Measurements from ENCODE around the gene NUCB1. TPM values are rescaled to one million over a fixed set of nuclear protein-coding genes. Genes with fewer than 3 reads are reported as not detected.

NUCB1 gene
- total RNA-seq, 1 experiment from 2014 or later, result 153 TPM

DNA sequence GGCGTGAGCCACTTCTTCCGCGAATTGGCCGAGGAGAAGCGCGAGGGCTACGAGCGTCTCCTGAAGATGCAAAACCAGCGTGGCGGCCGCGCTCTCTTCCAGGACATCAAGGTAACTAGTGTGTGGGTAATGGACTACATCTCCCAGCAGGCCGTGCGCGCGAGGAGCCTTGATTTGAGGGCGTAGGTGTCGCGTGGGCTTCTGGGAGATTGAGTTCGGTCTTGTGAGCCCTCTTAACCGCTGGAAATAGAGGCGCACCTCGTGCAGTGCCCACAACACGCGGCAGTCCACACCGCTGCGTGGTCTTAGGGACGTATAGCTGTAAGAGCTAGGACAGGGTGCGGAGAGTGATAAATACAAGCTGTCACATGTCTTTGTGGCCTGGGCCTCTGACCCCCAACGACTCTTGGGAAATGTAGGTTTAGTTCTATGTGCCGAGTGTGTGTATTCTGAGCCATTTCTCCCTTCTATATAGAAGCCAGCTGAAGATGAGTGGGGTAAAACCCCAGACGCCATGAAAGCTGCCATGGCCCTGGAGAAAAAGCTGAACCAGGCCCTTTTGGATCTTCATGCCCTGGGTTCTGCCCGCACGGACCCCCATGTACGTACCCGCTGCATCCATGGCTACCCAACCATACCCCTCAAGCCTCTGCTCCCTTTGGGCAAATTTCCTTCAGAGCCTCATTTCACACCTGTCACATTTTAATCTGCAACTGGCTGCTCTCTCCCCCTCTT is 65.9 kb downstream of the NUCB1 start:
- Mint-ChIP-seq H3K9me3 (peaks cover 4% of the 10 kb centered on the region), H3K4me3 (peak overlapping the region; percentile 99), H3K36me3 (peaks cover 48% of the 10 kb centered on the region), H3K27me3 (ENCODE audit: low read depth) (no peaks in the 10 kb centered on the region), H3K27ac (peak overlapping the region; percentile 93), H3K4me1 (peaks cover 37% of the 10 kb centered on the region)
- ChIA-PET CTCF (interaction anchor here (1.0 to 2.6 kb wide), 4 partner anchors 27 to 170 kb away, joined by 5 to 13 read pairs (median 8); partner anchors contain the start of genes GYS1 and RUVBL2), POLR2A (interaction anchor here (1.3 to 1.5 kb wide), 3 partner anchors 12 to 128 kb away, joined by 3 to 5 read pairs (median 4); partner anchors contain the start of gene BAX)
- DNase-seq (ENCODE audit: low spot score) (peak; percentile 91), ATAC-seq (peak; percentile 16)
- TF ChIP-seq CREM (CRISPR knock-in tag; IDR thresholded peaks at IDR 0.05) (0 out of 2 replicates have a peak, but pooled peaks have one; percentile 11), ZNF416 (CRISPR knock-in tag; IDR thresholded peaks at IDR 0.05) (no peak), PREB (CRISPR knock-in tag; IDR thresholded peaks at IDR 0.05; ENCODE audit: borderline replicate concordance) (0 out of 2 replicates have a peak, but pooled peaks have one; percentile 41), RORB (CRISPR knock-in tag; IDR thresholded peaks at IDR 0.05) (peak; percentile 86), TEAD4 (CRISPR knock-in tag; IDR thresholded peaks at IDR 0.05) (no peak), IRF1 (CRISPR knock-in tag; IDR thresholded peaks at IDR 0.05) (no peak), IRF2 (CRISPR knock-in tag; IDR thresholded peaks at IDR 0.05; ENCODE audit: borderline replicate concordance, low read depth) (no peak), ZMAT4 (CRISPR knock-in tag; IDR thresholded peaks at IDR 0.05) (peak; percentile 70; the same call in 1 of the 2 replicates), OVOL2 (CRISPR knock-in tag; IDR thresholded peaks at IDR 0.05; ENCODE audit: borderline replicate concordance) (no peak), NFYB (CRISPR knock-in tag; conservative IDR thresholded peaks at IDR 0.05; ENCODE audit: low read depth) (no peak; the same call in 1 of the 2 replicates), GABPB1 (CRISPR knock-in tag; IDR thresholded peaks at IDR 0.05) (no peak), ZNF121 (CRISPR knock-in tag; IDR thresholded peaks at IDR 0.05) (no peak), TP53 (CRISPR knock-in tag; IDR thresholded peaks at IDR 0.05) (no peak), AFF4 (CRISPR knock-in tag; IDR thresholded peaks at IDR 0.05; ENCODE audit: borderline replicate concordance) (no peak), ZNF317 (CRISPR knock-in tag; IDR thresholded peaks at IDR 0.05; ENCODE audit: borderline replicate concordance, low read depth) (no peak), FOXP1 (CRISPR knock-in tag; IDR thresholded peaks at IDR 0.05; ENCODE audit: borderline replicate concordance) (no peak)
- TF ChIP-seq, protein P1, sequence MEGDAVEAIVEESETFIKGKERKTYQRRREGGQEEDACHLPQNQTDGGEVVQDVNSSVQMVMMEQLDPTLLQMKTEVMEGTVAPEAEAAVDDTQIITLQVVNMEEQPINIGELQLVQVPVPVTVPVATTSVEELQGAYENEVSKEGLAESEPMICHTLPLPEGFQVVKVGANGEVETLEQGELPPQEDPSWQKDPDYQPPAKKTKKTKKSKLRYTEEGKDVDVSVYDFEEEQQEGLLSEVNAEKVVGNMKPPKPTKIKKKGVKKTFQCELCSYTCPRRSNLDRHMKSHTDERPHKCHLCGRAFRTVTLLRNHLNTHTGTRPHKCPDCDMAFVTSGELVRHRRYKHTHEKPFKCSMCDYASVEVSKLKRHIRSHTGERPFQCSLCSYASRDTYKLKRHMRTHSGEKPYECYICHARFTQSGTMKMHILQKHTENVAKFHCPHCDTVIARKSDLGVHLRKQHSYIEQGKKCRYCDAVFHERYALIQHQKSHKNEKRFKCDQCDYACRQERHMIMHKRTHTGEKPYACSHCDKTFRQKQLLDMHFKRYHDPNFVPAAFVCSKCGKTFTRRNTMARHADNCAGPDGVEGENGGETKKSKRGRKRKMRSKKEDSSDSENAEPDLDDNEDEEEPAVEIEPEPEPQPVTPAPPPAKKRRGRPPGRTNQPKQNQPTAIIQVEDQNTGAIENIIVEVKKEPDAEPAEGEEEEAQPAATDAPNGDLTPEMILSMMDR (IDR thresholded peaks at IDR 0.05), result no peak
- TF ChIP-seq, protein P2, sequence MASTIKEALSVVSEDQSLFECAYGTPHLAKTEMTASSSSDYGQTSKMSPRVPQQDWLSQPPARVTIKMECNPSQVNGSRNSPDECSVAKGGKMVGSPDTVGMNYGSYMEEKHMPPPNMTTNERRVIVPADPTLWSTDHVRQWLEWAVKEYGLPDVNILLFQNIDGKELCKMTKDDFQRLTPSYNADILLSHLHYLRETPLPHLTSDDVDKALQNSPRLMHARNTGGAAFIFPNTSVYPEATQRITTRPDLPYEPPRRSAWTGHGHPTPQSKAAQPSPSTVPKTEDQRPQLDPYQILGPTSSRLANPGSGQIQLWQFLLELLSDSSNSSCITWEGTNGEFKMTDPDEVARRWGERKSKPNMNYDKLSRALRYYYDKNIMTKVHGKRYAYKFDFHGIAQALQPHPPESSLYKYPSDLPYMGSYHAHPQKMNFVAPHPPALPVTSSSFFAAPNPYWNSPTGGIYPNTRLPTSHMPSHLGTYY (CRISPR knock-in tag; IDR thresholded peaks at IDR 0.05), result peak; percentile 52; the same call in 1 of the 2 replicates
- TF ChIP-seq, protein P3, sequence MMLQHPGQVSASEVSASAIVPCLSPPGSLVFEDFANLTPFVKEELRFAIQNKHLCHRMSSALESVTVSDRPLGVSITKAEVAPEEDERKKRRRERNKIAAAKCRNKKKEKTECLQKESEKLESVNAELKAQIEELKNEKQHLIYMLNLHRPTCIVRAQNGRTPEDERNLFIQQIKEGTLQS (CRISPR knock-in tag; conservative IDR thresholded peaks at IDR 0.05), result no peak
- TF ChIP-seq, protein P4, sequence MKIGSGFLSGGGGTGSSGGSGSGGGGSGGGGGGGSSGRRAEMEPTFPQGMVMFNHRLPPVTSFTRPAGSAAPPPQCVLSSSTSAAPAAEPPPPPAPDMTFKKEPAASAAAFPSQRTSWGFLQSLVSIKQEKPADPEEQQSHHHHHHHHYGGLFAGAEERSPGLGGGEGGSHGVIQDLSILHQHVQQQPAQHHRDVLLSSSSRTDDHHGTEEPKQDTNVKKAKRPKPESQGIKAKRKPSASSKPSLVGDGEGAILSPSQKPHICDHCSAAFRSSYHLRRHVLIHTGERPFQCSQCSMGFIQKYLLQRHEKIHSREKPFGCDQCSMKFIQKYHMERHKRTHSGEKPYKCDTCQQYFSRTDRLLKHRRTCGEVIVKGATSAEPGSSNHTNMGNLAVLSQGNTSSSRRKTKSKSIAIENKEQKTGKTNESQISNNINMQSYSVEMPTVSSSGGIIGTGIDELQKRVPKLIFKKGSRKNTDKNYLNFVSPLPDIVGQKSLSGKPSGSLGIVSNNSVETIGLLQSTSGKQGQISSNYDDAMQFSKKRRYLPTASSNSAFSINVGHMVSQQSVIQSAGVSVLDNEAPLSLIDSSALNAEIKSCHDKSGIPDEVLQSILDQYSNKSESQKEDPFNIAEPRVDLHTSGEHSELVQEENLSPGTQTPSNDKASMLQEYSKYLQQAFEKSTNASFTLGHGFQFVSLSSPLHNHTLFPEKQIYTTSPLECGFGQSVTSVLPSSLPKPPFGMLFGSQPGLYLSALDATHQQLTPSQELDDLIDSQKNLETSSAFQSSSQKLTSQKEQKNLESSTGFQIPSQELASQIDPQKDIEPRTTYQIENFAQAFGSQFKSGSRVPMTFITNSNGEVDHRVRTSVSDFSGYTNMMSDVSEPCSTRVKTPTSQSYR (CRISPR knock-in tag; IDR thresholded peaks at IDR 0.05), result no peak
- TF ChIP-seq, protein P5, sequence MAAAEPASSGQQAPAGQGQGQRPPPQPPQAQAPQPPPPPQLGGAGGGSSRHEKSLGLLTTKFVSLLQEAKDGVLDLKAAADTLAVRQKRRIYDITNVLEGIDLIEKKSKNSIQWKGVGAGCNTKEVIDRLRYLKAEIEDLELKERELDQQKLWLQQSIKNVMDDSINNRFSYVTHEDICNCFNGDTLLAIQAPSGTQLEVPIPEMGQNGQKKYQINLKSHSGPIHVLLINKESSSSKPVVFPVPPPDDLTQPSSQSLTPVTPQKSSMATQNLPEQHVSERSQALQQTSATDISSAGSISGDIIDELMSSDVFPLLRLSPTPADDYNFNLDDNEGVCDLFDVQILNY (CRISPR knock-in tag; IDR thresholded peaks at IDR 0.05), result no peak

Measured in WTC11 (cell line).